Measurements from ENCODE around the gene ETFRF1. TPM values are rescaled to one million over a fixed set of nuclear protein-coding genes. Genes with fewer than 3 reads are reported as not detected.

Gene ETFRF1
- total RNA-seq, 1 experiment from 2014 or later: 5.9 TPM

- TF ChIP-seq, protein P1, sequence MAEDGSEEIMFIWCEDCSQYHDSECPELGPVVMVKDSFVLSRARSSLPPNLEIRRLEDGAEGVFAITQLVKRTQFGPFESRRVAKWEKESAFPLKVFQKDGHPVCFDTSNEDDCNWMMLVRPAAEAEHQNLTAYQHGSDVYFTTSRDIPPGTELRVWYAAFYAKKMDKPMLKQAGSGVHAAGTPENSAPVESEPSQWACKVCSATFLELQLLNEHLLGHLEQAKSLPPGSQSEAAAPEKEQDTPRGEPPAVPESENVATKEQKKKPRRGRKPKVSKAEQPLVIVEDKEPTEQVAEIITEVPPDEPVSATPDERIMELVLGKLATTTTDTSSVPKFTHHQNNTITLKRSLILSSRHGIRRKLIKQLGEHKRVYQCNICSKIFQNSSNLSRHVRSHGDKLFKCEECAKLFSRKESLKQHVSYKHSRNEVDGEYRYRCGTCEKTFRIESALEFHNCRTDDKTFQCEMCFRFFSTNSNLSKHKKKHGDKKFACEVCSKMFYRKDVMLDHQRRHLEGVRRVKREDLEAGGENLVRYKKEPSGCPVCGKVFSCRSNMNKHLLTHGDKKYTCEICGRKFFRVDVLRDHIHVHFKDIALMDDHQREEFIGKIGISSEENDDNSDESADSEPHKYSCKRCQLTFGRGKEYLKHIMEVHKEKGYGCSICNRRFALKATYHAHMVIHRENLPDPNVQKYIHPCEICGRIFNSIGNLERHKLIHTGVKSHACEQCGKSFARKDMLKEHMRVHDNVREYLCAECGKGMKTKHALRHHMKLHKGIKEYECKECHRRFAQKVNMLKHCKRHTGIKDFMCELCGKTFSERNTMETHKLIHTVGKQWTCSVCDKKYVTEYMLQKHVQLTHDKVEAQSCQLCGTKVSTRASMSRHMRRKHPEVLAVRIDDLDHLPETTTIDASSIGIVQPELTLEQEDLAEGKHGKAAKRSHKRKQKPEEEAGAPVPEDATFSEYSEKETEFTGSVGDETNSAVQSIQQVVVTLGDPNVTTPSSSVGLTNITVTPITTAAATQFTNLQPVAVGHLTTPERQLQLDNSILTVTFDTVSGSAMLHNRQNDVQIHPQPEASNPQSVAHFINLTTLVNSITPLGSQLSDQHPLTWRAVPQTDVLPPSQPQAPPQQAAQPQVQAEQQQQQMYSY (CRISPR knock-in tag; IDR thresholded peaks at IDR 0.05): no peak
- TF ChIP-seq SOX15 (CRISPR knock-in tag; IDR thresholded peaks at IDR 0.05): no peak
- TF ChIP-seq ZNF416 (CRISPR knock-in tag; IDR thresholded peaks at IDR 0.05): no peak
- no peak for TF ChIP-seq TCF7 (CRISPR knock-in tag; IDR thresholded peaks at IDR 0.05; ENCODE audit: low read depth)
- TF ChIP-seq ELF4 (CRISPR knock-in tag; IDR thresholded peaks at IDR 0.05; ENCODE audit: low read depth): no peak
- TF ChIP-seq FOXP1 (CRISPR knock-in tag; IDR thresholded peaks at IDR 0.05; ENCODE audit: borderline replicate concordance): no peak
- TF ChIP-seq, protein P2, sequence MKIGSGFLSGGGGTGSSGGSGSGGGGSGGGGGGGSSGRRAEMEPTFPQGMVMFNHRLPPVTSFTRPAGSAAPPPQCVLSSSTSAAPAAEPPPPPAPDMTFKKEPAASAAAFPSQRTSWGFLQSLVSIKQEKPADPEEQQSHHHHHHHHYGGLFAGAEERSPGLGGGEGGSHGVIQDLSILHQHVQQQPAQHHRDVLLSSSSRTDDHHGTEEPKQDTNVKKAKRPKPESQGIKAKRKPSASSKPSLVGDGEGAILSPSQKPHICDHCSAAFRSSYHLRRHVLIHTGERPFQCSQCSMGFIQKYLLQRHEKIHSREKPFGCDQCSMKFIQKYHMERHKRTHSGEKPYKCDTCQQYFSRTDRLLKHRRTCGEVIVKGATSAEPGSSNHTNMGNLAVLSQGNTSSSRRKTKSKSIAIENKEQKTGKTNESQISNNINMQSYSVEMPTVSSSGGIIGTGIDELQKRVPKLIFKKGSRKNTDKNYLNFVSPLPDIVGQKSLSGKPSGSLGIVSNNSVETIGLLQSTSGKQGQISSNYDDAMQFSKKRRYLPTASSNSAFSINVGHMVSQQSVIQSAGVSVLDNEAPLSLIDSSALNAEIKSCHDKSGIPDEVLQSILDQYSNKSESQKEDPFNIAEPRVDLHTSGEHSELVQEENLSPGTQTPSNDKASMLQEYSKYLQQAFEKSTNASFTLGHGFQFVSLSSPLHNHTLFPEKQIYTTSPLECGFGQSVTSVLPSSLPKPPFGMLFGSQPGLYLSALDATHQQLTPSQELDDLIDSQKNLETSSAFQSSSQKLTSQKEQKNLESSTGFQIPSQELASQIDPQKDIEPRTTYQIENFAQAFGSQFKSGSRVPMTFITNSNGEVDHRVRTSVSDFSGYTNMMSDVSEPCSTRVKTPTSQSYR (CRISPR knock-in tag; IDR thresholded peaks at IDR 0.05): no peak
- TF ChIP-seq GRHL2 (CRISPR knock-in tag; IDR thresholded peaks at IDR 0.05; ENCODE audit: insufficient replicate concordance, severe bottlenecking): no peak
- no peak for TF ChIP-seq TP53 (CRISPR knock-in tag; IDR thresholded peaks at IDR 0.05)
- TF ChIP-seq, protein P3, sequence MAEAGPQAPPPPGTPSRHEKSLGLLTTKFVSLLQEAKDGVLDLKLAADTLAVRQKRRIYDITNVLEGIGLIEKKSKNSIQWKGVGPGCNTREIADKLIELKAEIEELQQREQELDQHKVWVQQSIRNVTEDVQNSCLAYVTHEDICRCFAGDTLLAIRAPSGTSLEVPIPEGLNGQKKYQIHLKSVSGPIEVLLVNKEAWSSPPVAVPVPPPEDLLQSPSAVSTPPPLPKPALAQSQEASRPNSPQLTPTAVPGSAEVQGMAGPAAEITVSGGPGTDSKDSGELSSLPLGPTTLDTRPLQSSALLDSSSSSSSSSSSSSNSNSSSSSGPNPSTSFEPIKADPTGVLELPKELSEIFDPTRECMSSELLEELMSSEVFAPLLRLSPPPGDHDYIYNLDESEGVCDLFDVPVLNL (CRISPR knock-in tag; IDR thresholded peaks at IDR 0.05; ENCODE audit: borderline replicate concordance, low read depth): no peak
- no peak for TF ChIP-seq ATF1 (CRISPR knock-in tag; IDR thresholded peaks at IDR 0.05)
Measured at GRCh38 chr12:25202137-25202536, 7.1 kb downstream of the ETFRF1 start (continued).

GRCh38 chr12:25207411-25207810, 12.4 kb downstream of the ETFRF1 start:
- ChIA-PET CTCF (interaction anchor here (1.9 kb wide), 1 partner anchor 180 kb away, joined by 5 read pairs; no protein-coding TSS in a partner anchor), POLR2A (no interaction called here)
- Mint-ChIP-seq H3K27me3 (ENCODE audit: low read depth) (no peaks in the 10 kb centered on the region), H3K4me3 (no peak overlapping the region), H3K9me3 (no peaks in the 10 kb centered on the region), H3K27ac (no peak overlapping the region), H3K4me1 (no peaks in the 10 kb centered on the region), H3K36me3 (peaks cover 17% of the 10 kb centered on the region)
- DNase-seq (ENCODE audit: low spot score): no peak
- no peak for ATAC-seq
- no peak for TF ChIP-seq NR1H2 (CRISPR knock-in tag; IDR thresholded peaks at IDR 0.05)
- no peak for TF ChIP-seq FOXP1 (CRISPR knock-in tag; IDR thresholded peaks at IDR 0.05; ENCODE audit: borderline replicate concordance)
- TF ChIP-seq, protein P4, sequence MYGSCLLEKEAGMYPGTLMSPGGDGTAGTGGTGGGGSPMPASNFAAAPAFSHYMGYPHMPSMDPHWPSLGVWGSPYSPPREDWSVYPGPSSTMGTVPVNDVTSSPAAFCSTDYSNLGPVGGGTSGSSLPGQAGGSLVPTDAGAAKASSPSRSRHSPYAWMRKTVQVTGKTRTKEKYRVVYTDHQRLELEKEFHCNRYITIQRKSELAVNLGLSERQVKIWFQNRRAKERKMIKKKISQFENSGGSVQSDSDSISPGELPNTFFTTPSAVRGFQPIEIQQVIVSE (CRISPR knock-in tag; IDR thresholded peaks at IDR 0.05; ENCODE audit: borderline replicate concordance): no peak
- TF ChIP-seq, protein P5, sequence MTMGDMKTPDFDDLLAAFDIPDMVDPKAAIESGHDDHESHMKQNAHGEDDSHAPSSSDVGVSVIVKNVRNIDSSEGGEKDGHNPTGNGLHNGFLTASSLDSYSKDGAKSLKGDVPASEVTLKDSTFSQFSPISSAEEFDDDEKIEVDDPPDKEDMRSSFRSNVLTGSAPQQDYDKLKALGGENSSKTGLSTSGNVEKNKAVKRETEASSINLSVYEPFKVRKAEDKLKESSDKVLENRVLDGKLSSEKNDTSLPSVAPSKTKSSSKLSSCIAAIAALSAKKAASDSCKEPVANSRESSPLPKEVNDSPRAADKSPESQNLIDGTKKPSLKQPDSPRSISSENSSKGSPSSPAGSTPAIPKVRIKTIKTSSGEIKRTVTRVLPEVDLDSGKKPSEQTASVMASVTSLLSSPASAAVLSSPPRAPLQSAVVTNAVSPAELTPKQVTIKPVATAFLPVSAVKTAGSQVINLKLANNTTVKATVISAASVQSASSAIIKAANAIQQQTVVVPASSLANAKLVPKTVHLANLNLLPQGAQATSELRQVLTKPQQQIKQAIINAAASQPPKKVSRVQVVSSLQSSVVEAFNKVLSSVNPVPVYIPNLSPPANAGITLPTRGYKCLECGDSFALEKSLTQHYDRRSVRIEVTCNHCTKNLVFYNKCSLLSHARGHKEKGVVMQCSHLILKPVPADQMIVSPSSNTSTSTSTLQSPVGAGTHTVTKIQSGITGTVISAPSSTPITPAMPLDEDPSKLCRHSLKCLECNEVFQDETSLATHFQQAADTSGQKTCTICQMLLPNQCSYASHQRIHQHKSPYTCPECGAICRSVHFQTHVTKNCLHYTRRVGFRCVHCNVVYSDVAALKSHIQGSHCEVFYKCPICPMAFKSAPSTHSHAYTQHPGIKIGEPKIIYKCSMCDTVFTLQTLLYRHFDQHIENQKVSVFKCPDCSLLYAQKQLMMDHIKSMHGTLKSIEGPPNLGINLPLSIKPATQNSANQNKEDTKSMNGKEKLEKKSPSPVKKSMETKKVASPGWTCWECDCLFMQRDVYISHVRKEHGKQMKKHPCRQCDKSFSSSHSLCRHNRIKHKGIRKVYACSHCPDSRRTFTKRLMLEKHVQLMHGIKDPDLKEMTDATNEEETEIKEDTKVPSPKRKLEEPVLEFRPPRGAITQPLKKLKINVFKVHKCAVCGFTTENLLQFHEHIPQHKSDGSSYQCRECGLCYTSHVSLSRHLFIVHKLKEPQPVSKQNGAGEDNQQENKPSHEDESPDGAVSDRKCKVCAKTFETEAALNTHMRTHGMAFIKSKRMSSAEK (CRISPR knock-in tag; IDR thresholded peaks at IDR 0.05; ENCODE audit: borderline replicate concordance): no peak
- TF ChIP-seq, protein P6, sequence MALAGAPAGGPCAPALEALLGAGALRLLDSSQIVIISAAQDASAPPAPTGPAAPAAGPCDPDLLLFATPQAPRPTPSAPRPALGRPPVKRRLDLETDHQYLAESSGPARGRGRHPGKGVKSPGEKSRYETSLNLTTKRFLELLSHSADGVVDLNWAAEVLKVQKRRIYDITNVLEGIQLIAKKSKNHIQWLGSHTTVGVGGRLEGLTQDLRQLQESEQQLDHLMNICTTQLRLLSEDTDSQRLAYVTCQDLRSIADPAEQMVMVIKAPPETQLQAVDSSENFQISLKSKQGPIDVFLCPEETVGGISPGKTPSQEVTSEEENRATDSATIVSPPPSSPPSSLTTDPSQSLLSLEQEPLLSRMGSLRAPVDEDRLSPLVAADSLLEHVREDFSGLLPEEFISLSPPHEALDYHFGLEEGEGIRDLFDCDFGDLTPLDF (CRISPR knock-in tag; IDR thresholded peaks at IDR 0.05): no peak
- no peak for TF ChIP-seq ATF1 (CRISPR knock-in tag; IDR thresholded peaks at IDR 0.05)
- TF ChIP-seq USF2 (CRISPR knock-in tag; IDR thresholded peaks at IDR 0.05): no peak
- no peak for TF ChIP-seq NFYB (CRISPR knock-in tag; conservative IDR thresholded peaks at IDR 0.05; ENCODE audit: low read depth)
- TF ChIP-seq CREB1 (CRISPR knock-in tag; IDR thresholded peaks at IDR 0.05): no peak
- TF ChIP-seq E2F5 (CRISPR knock-in tag; IDR thresholded peaks at IDR 0.05): no peak
- TF ChIP-seq SP1 (CRISPR knock-in tag; conservative IDR thresholded peaks at IDR 0.05): no peak
- no peak for TF ChIP-seq HMGA2 (CRISPR knock-in tag; IDR thresholded peaks at IDR 0.05)
